ENCODE measurements around the gene ZNF205. TPM values are rescaled to one million over a fixed set of nuclear protein-coding genes. Genes with fewer than 3 reads are reported as not detected.

Gene ZNF205
- polyA plus RNA-seq, 4 donors, result 14.5 to 20.3 (median 17.1) TPM

DNA sequence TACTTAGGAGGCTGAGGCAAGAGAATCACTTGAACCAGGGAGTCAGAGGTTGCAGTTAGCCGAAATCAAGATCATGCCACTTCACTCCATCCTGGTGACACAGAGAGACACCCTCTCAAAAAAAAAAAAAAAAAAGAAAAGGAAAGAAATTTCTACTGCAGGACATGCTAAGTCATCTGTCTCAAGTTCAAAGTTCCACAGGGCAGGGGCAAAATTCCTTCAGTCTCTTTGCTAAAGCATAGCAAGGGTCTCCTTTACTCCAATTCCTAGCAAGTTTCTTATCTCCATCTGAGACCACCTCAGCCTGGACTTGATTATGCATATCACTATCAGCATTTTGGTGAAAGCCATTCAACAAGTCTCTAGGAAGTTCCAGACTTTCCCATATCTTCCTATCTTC is 27.9 kb upstream of the ZNF205 start:
- no peak for DNase-seq (ENCODE audit: low read depth in 4 of 4, low spot score in 3 of 4)

GRCh38 chr16:3084969-3085670 is 27.3 kb upstream of the ZNF205 start:
- no peak for DNase-seq (ENCODE audit: low read depth in 4 of 4, low spot score in 3 of 4)

GRCh38 chr16:3085868-3086595 is 26.4 kb upstream of the ZNF205 start:
- DNase-seq (ENCODE audit: low read depth in 4 of 4, low spot score in 3 of 4), result no peak

- no peak for DNase-seq (ENCODE audit: low read depth in 4 of 4, low spot score in 3 of 4)
Observed at GRCh38 chr16:3086596-3087242, 25.7 kb upstream of the ZNF205 start.

GRCh38 chr16:3087243-3088235 is 24.8 kb upstream of the ZNF205 start:
- DNase-seq (ENCODE audit: low read depth in 4 of 4, low spot score in 3 of 4), result no peak

GRCh38 chr16:3088450-3088849 is 23.9 kb upstream of the ZNF205 start:
- no peak for DNase-seq (ENCODE audit: low read depth in 4 of 4, low spot score in 3 of 4)

DNA sequence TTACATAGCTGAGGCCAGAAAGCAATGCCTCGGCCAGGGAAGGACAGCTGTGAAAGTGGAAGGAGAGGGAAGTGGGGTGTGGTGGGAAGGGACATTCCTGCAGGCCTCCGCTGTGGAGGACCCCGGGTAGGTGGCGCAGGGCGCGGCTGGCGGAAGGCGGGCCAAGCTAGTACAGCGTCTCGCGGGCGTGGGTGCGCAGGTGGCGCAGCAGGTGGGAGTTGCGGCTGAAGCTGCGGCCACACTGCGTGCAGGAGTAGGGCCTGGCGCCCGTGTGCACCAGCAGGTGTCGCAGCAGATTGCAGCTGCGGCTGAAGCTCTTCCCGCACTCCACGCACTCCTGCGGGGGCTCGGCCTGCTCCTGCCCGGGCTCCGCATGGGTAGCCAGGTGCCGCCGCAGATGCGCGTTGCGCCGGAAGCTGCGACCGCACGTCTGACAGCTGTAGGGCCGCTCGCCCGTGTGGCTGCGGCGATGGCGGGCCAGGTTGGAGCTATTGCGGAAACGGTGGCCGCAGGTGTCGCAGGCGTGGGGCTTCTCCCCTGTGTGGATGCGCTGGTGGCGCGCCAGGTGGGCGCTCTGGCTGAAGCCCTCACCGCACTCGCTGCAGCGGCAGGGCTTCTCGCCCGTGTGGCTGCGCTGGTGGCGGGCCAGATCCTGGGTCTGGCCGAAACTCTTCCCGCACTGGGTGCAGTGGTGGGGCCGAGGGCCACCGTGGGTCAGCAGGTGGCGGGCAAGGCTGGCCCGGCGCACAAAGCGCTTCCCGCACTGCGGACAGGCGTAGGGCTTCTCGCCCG is 23.3 kb upstream of the ZNF205 start:
- DNase-seq (ENCODE audit: low read depth in 4 of 4, low spot score in 3 of 4), result no peak

DNA sequence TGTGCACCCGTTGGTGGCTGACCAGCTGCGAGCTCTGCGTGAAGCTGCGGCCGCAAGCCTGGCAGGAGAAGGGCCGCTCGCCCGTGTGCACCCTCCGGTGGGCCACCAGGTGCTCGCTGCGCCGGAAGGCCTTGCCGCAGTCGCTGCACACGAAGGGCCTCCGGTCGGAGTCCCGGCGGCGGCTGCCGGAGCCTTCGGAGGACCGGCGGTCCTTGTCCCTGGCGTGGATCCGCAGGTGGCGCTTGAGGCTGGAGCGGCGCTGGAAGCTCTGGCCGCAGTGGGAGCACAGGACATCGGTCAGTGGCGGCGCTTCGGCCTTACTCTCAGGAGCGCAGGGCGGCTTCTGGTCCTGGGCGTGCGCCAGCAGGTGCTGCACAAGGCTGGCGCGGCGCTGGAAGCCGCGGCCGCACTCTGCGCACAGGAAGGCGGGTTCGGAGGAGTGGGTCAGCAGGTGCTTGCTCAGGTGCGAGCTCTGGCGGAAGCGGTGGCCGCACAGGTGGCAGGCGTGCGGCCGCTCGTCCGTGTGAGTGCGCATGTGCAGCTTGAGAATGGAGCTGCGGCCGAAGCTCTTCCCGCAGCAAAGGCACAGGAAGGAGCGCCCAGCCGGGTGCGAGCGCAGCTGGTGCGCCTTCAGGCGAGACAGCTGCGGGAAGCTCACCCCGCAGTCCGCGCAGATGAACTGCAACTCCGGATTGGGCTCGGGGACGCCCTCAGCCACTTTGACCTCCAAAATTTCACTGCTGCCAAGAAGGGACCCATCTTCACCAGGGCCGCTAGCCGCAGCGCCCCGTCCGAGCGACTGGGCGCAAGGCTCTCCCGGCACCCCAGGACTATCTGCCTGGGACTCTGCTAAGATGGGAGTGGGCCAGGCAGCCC is 22.4 kb upstream of the ZNF205 start:
- DNase-seq (ENCODE audit: low read depth in 4 of 4, low spot score in 3 of 4), result no peak

DNA sequence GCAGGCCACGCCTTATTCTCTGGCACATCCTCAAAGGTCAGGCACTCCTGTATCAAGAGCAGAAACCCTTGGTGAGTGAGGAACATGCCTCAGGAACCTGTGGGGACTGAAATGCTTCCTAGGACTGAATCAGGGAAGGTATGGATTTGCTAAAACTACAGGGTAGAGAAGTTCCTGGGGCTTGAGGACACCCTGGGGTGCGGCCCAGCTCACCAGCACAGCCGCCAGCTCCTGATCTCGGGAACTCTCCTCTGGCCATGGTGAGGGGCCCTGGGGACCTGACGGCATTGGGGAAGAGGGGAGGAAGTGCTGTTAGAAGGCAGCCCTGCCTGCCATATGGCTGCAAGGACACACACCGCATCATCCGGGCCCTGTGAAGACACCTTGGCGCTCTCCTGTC is 20.8 kb upstream of the ZNF205 start:
- no peak for DNase-seq (ENCODE audit: low read depth in 4 of 4, low spot score in 3 of 4)

DNA sequence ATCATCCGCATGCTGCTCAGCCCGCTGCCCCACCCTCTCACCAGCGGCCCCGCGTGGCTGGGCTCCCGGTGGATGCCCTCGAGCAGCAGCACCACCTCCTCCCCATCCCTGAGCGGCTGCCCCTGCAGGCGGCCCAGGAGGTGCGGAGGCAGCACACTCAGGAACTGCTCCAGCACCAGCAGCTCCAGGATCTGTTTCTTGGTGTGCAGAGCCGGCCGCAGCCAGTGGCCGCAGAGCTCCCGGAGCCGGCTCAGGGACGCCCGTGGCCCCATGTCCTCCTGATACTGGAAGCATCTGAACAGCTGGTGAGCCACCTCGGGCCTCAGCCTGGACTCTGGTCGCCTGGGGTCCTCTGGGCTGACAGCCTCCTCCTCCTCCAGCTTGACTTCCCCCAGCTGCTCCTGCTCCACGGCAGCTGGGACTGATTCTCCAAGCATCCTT is 19.9 kb upstream of the ZNF205 start:
- no peak for DNase-seq (ENCODE audit: low read depth in 4 of 4, low spot score in 3 of 4)

- no peak for DNase-seq (ENCODE audit: low read depth in 4 of 4, low spot score in 3 of 4)
Observed at GRCh38 chr16:3094289-3095027, 17.9 kb upstream of the ZNF205 start.

GRCh38 chr16:3095869-3096268 is 16.5 kb upstream of the ZNF205 start:
- DNase-seq (ENCODE audit: low read depth in 4 of 4, low spot score in 3 of 4), result no peak

DNA sequence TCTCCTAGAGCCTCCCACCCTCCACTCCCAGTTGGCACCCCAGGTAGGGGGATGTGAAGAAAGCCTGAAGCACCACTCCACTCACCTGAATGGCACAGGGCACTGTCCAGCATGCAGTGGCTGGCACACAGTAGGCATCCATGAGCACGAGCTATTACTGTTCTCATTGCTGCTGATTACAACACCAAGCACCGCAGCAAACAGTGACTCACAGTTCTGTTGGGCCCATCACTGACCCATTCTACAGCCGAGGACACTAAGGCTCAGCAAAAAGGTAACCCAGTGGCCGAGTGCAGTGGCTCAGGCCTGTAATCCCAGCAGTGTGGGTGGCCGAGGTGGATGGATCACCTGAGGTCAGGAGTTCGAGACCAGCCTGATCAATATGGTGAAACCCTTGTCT is 16.0 kb upstream of the ZNF205 start:
- DNase-seq (ENCODE audit: low read depth in 4 of 4, low spot score in 3 of 4), result no peak

GRCh38 chr16:3097266-3097665 is 15.1 kb upstream of the ZNF205 start:
- no peak for DNase-seq (ENCODE audit: low read depth in 4 of 4, low spot score in 3 of 4)

GRCh38 chr16:3098459-3099394 is 13.7 kb upstream of the ZNF205 start, which contains the start of gene ZSCAN10:
Gene ZSCAN10, minus strand, starts transcription at chr16:3099294. Its CDS starts 6,357 bp downstream, at chr16:3092937.
- DNase-seq (ENCODE audit: low read depth in 4 of 4, low spot score in 3 of 4), result no peak

DNA sequence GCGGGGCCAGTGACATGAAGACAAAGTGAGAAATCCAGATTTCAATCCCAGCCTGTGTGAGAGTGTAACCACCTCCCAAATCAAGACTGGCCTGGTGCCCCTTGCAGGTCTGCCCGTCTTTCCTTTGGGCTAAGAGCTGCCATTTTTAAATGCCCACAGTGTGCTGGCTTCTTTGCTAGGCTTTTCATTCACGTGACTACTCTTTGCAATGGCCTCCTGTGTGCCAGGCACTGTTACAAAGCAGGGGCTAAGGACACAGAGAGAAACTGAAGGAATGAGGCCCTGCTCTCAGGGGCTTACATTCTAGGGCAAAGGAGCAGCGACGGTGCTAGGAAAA is 13.0 kb upstream of the ZNF205 start:
- no peak for DNase-seq (ENCODE audit: low read depth in 4 of 4, low spot score in 3 of 4)
